Astrocyte (in vitro differentiated cells and primary cell): ENCODE data around the gene EEF1B2. TPM values are rescaled to one million over a fixed set of nuclear protein-coding genes. Genes with fewer than 3 reads are reported as not detected.
"Not testable (repeated sequence)": the region's sequence is repeated elsewhere in the genome, so short reads cannot be mapped to it uniquely, and the experiment has no call there.

Source experiments
- DNase-seq: peaks from one replicate; pipeline ENCODE4 v3.0.0-alpha.2; 2010; ENCODE audit warnings: low read depth
- FAIRE-seq: peaks from 2 replicates; lab custom pipeline; 2011; peaks lifted over from hg19 to GRCh38; lab: Jason Lieb, UNC
- H2AFZ ChIP-seq: 2 replicates; pipeline ENCODE4 v1.6.0; 2012; ENCODE audit warnings: low read depth, low read length, inconsistent platforms
- H3K27ac ChIP-seq: 2 replicates; pipeline ENCODE4 v1.5.1; 2011; ENCODE audit warnings: low read depth, low read length, inconsistent platforms
- H3K27me3 ChIP-seq: 2 replicates; pipeline ENCODE4 v1.6.0; 2011; ENCODE audit warnings: low read length, inconsistent platforms; ENCODE audit not compliant: insufficient read depth
- H3K36me3 ChIP-seq: 2 replicates; pipeline ENCODE4 v1.5.1; 2011; ENCODE audit warnings: low read length, inconsistent platforms; ENCODE audit not compliant: insufficient read depth
- H3K4me1 ChIP-seq: 2 replicates; pipeline ENCODE4 v1.5.1; 2011; ENCODE audit warnings: low read length, inconsistent platforms; ENCODE audit not compliant: insufficient read depth
- H3K4me2 ChIP-seq: 2 replicates; pipeline ENCODE4 v1.6.0; 2012; ENCODE audit warnings: low read length, inconsistent platforms
- H3K4me3 ChIP-seq: 2 replicates; pipeline ENCODE4 v1.5.1; 2011; ENCODE audit warnings: low read depth, mild to moderate bottlenecking, low read length, inconsistent platforms; ENCODE audit not compliant: insufficient read depth
- H3K79me2 ChIP-seq: 2 replicates; pipeline ENCODE4 v1.6.0; 2012; ENCODE audit warnings: mild to moderate bottlenecking, low read length, inconsistent platforms; ENCODE audit not compliant: insufficient read depth
- H3K9ac ChIP-seq: 2 replicates; pipeline ENCODE4 v1.6.0; 2012; ENCODE audit warnings: mild to moderate bottlenecking, low read length, inconsistent platforms
- H3K9me3 ChIP-seq: 2 replicates; pipeline ENCODE4 v1.5.1; 2012; ENCODE audit warnings: low read depth, mild to moderate bottlenecking, low read length, inconsistent platforms; ENCODE audit not compliant: insufficient read depth
- H4K20me1 ChIP-seq: 2 replicates; pipeline ENCODE4 v1.6.0; 2012; ENCODE audit warnings: low read length, inconsistent platforms; ENCODE audit not compliant: insufficient read depth
- H3K27ac Mint-ChIP-seq: one replicate; pipeline ENCODE4 v1.8.0; 2021; ENCODE audit warnings: mild to moderate bottlenecking, mixed read lengths; ENCODE audit not compliant: unreplicated experiment
- H3K27me3 Mint-ChIP-seq: one replicate; pipeline ENCODE4 v1.8.0; 2021; ENCODE audit warnings: low read depth, mixed read lengths; ENCODE audit not compliant: unreplicated experiment
- H3K36me3 Mint-ChIP-seq: one replicate; pipeline ENCODE4 v1.8.0; 2021; ENCODE audit warnings: low read depth, mixed read lengths; ENCODE audit not compliant: unreplicated experiment
- H3K4me1 Mint-ChIP-seq: one replicate; pipeline ENCODE4 v1.8.0; 2021; ENCODE audit warnings: low read depth, mixed read lengths; ENCODE audit not compliant: unreplicated experiment
- H3K4me3 Mint-ChIP-seq: one replicate; pipeline ENCODE4 v1.8.0; 2021; ENCODE audit warnings: mild to moderate bottlenecking, moderate library complexity, mixed read lengths; ENCODE audit not compliant: unreplicated experiment
- H3K9me3 Mint-ChIP-seq: one replicate; pipeline ENCODE4 v1.8.0; 2021; ENCODE audit warnings: mild to moderate bottlenecking, mixed read lengths; ENCODE audit not compliant: unreplicated experiment
- EZH2 ChIP-seq: IDR thresholded peaks from 2 replicates; pipeline ENCODE4 v1.6.1; 2012; ENCODE audit warnings: mild to moderate bottlenecking, low read length, inconsistent platforms; ENCODE audit not compliant: insufficient read depth
- total RNA-seq: library from RNA; stranded (reverse); gene quantifications from 2 replicates; pipeline ENCODE4 v1.2.1, GENCODE V29; 2021
- TF ChIP-seq, protein P1 (sequence below): IDR thresholded peaks from 2 replicates; pipeline ENCODE4 v1.5.1; 2011; ENCODE audit warnings: low read depth, mild to moderate bottlenecking, inconsistent platforms, low read length, moderate library complexity; ENCODE audit not compliant: insufficient read depth

The EEF1B2 gene
- total RNA-seq, 1 donor from 2014 or later: 546 TPM

DNA sequence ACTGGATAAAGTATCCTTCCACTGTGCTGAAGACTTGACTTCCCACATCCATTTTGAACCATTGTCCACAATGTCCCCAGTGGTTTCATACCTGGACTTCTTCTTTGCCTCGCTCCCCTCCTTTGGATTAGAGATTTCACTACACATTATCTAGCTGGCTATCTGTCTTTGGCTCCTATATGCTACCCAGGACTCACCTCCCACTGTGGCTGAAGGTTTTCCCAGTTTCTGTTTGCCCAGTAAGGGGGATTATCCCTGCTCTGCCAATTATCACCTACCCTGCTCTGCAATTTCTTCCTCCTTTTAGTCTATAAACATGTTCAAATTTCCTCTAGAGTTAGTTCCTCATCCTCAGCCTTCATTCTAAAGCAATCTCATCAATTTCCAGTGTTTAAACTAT, 9.5 kb upstream of the EEF1B2 start:
- peaks cover 14% of the 10 kb centered on the region for H3K36me3 Mint-ChIP-seq
- Histone ChIP-seq H4K20me1 (peaks cover 39% of the 10 kb centered on the region), H3K36me3 (peaks cover 41% of the 10 kb centered on the region)

GRCh38 chr2:206150631-206151030, 9.1 kb upstream of the EEF1B2 start:
- no peak for DNase-seq
- no peak overlapping the region for H3K4me3 ChIP-seq

More for the DNA sequence above, 9.5 kb upstream of the EEF1B2 start:
- Mint-ChIP-seq H3K4me1 (peaks cover 16% of the 10 kb centered on the region), H3K4me3 (no peak overlapping the region), H3K9me3 (no peaks in the 10 kb centered on the region), H3K27me3 (no peaks in the 10 kb centered on the region), H3K27ac (no peak overlapping the region)
- TF ChIP-seq EZH2: no peak
- TF ChIP-seq, protein P1, sequence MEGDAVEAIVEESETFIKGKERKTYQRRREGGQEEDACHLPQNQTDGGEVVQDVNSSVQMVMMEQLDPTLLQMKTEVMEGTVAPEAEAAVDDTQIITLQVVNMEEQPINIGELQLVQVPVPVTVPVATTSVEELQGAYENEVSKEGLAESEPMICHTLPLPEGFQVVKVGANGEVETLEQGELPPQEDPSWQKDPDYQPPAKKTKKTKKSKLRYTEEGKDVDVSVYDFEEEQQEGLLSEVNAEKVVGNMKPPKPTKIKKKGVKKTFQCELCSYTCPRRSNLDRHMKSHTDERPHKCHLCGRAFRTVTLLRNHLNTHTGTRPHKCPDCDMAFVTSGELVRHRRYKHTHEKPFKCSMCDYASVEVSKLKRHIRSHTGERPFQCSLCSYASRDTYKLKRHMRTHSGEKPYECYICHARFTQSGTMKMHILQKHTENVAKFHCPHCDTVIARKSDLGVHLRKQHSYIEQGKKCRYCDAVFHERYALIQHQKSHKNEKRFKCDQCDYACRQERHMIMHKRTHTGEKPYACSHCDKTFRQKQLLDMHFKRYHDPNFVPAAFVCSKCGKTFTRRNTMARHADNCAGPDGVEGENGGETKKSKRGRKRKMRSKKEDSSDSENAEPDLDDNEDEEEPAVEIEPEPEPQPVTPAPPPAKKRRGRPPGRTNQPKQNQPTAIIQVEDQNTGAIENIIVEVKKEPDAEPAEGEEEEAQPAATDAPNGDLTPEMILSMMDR: no peak
- H3K4me2 ChIP-seq: no peak overlapping the region
- H3K27me3 ChIP-seq: no peaks in the 10 kb centered on the region
- FAIRE-seq (no peak), DNase-seq (no peak)
- H3K4me1 ChIP-seq: no peaks in the 10 kb centered on the region
- no peak overlapping the region for H3K9ac ChIP-seq
- no peak overlapping the region for H3K4me3 ChIP-seq
- no peak overlapping the region for H2AFZ ChIP-seq
- H3K27ac ChIP-seq: no peak overlapping the region
- peaks cover 54% of the 10 kb centered on the region for H3K79me2 ChIP-seq
- no peaks in the 10 kb centered on the region for H3K9me3 ChIP-seq

GRCh38 chr2:206154197-206154596, 5.5 kb upstream of the EEF1B2 start:
- Histone ChIP-seq H3K36me3 (peaks cover 10% of the 10 kb centered on the region), H3K4me1 (no peaks in the 10 kb centered on the region), H3K4me2 (no peak overlapping the region), H3K79me2 (peaks cover 94% of the 10 kb centered on the region), H3K27ac (no peak overlapping the region), H3K9me3 (no peaks in the 10 kb centered on the region), H3K9ac (no peak overlapping the region), H3K4me3 (no peak overlapping the region), H2AFZ (no peak overlapping the region), H3K27me3 (no peaks in the 10 kb centered on the region), H4K20me1 (peaks cover 44% of the 10 kb centered on the region)
- FAIRE-seq (no peak), DNase-seq (no peak)
- H3K4me1 Mint-ChIP-seq: peaks cover 16% of the 10 kb centered on the region
- H3K27me3 Mint-ChIP-seq: no peaks in the 10 kb centered on the region
- no peaks in the 10 kb centered on the region for H3K36me3 Mint-ChIP-seq
- H3K9me3 Mint-ChIP-seq: no peaks in the 10 kb centered on the region
- TF ChIP-seq EZH2: no peak
- TF ChIP-seq, protein P1: no peak
- no peak overlapping the region for H3K4me3 Mint-ChIP-seq
- peak overlapping the region; percentile 53 for H3K27ac Mint-ChIP-seq

More at GRCh38 chr2:206150631-206151030, 9.1 kb upstream of the EEF1B2 start:
- H3K27ac Mint-ChIP-seq: no peak overlapping the region
- Histone ChIP-seq H3K9me3 (no peaks in the 10 kb centered on the region), H3K36me3 (peaks cover 38% of the 10 kb centered on the region), H3K27me3 (no peaks in the 10 kb centered on the region), H2AFZ (no peak overlapping the region), H3K79me2 (peaks cover 59% of the 10 kb centered on the region), H4K20me1 (peaks cover 37% of the 10 kb centered on the region), H3K9ac (no peak overlapping the region), H3K4me2 (no peak overlapping the region), H3K27ac (no peak overlapping the region), H3K4me1 (no peaks in the 10 kb centered on the region)
- H3K36me3 Mint-ChIP-seq: peaks cover 11% of the 10 kb centered on the region
- peaks cover 16% of the 10 kb centered on the region for H3K4me1 Mint-ChIP-seq
- H3K9me3 Mint-ChIP-seq: no peaks in the 10 kb centered on the region
- FAIRE-seq: no peak
- no peak overlapping the region for H3K4me3 Mint-ChIP-seq
- TF ChIP-seq, protein P1: no peak
- TF ChIP-seq EZH2: no peak
- H3K27me3 Mint-ChIP-seq: no peaks in the 10 kb centered on the region

DNA sequence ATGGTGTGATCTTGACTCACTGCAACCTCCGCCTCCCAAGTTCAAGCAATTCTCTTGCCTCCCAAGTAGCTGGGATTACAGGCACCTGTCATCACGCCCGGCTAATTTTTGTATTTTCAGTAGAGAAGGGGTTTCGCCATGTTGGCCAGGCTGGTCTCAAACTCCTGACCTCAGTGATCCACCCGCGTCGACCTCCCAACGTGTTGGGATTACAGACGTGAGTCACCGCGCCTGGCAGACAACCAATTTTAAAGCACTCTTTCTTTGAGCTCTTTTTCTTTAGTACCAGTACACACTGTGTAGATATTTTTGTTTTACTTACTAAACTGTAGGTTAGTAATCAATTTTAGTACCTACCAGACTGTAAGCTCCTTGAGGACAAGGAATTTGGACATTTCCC, 2.7 kb upstream of the EEF1B2 start:
- not testable (repeated sequence) for H2AFZ ChIP-seq, H3K9ac ChIP-seq, H3K27me3 ChIP-seq, H3K9me3 Mint-ChIP-seq, FAIRE-seq, H3K4me1 ChIP-seq, H3K36me3 Mint-ChIP-seq, H3K9me3 ChIP-seq, H3K27me3 Mint-ChIP-seq, H3K27ac ChIP-seq, DNase-seq, H3K4me3 ChIP-seq
- Histone ChIP-seq H3K79me2 (peaks cover 96% of the 10 kb centered on the region), H3K36me3 (peaks cover 16% of the 10 kb centered on the region), H4K20me1 (peaks cover 35% of the 10 kb centered on the region), H3K4me2 (peak overlapping the region; percentile 90)
- Mint-ChIP-seq H3K27ac (peak overlapping the region; percentile 58), H3K4me1 (peaks cover 14% of the 10 kb centered on the region), H3K4me3 (peak overlapping the region; percentile 96)
